Nephron progenitor cell (in vitro differentiated cells): Measurements from ENCODE around the gene SLC25A20.
A peak's percentile ranks its signal among the peaks of the same experiment; 100 is the strongest.
"Not testable (repeated sequence)": the region's sequence is repeated elsewhere in the genome, so short reads cannot be mapped to it uniquely, and the experiment has no call there.

Experiments used
- DNase-seq: peaks from one replicate; pipeline ENCODE4 v3.0.0; 2021
- H3K27ac Mint-ChIP-seq: 2 replicates; pipeline ENCODE4 v1.8.0; 2021; ENCODE audit warnings: mild to moderate bottlenecking, moderate library complexity, mixed read lengths
- H3K27me3 Mint-ChIP-seq: 2 replicates; pipeline ENCODE4 v1.8.0; 2021; ENCODE audit warnings: mild to moderate bottlenecking, low read depth, mixed read lengths; ENCODE audit not compliant: poor library complexity
- H3K36me3 Mint-ChIP-seq: 2 replicates; pipeline ENCODE4 v1.8.0; 2021; ENCODE audit warnings: low read depth, mixed read lengths
- H3K4me1 Mint-ChIP-seq: 2 replicates; pipeline ENCODE4 v1.8.0; 2021; ENCODE audit warnings: mixed read lengths
- H3K4me3 Mint-ChIP-seq: 2 replicates; pipeline ENCODE4 v1.8.0; 2021; ENCODE audit warnings: mild to moderate bottlenecking, moderate library complexity, mixed read lengths
- H3K9me3 Mint-ChIP-seq: 2 replicates; pipeline ENCODE4 v1.8.0; 2021; ENCODE audit warnings: mild to moderate bottlenecking, moderate library complexity, mixed read lengths
- TF ChIP-seq, protein P1 (sequence below): fragments of 200-600 bp; sonication (generic); IDR thresholded peaks from 2 replicates; pipeline ENCODE4 v1.5.0; 2021; ENCODE audit warnings: antibody characterized with exemption

SLC25A20 gene

GRCh38 chr3:48915296-48915695 is 16.6 kb upstream of the SLC25A20 start:
- TF ChIP-seq, protein P1, sequence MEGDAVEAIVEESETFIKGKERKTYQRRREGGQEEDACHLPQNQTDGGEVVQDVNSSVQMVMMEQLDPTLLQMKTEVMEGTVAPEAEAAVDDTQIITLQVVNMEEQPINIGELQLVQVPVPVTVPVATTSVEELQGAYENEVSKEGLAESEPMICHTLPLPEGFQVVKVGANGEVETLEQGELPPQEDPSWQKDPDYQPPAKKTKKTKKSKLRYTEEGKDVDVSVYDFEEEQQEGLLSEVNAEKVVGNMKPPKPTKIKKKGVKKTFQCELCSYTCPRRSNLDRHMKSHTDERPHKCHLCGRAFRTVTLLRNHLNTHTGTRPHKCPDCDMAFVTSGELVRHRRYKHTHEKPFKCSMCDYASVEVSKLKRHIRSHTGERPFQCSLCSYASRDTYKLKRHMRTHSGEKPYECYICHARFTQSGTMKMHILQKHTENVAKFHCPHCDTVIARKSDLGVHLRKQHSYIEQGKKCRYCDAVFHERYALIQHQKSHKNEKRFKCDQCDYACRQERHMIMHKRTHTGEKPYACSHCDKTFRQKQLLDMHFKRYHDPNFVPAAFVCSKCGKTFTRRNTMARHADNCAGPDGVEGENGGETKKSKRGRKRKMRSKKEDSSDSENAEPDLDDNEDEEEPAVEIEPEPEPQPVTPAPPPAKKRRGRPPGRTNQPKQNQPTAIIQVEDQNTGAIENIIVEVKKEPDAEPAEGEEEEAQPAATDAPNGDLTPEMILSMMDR, result no peak
- Mint-ChIP-seq H3K36me3 (no peaks in the 10 kb centered on the region), H3K9me3 (no peaks in the 10 kb centered on the region), H3K4me1 (peaks cover 20% of the 10 kb centered on the region), H3K27me3 (peaks cover 4% of the 10 kb centered on the region), H3K4me3 (no peak overlapping the region), H3K27ac (peak overlapping the region; percentile 38)
- DNase-seq, result no peak

GRCh38 chr3:48907026-48907425 is 8.3 kb upstream of the SLC25A20 start:
- H3K4me3 Mint-ChIP-seq, DNase-seq, H3K4me1 Mint-ChIP-seq, H3K36me3 Mint-ChIP-seq, H3K27ac Mint-ChIP-seq, H3K27me3 Mint-ChIP-seq, H3K9me3 Mint-ChIP-seq: not testable (repeated sequence)

DNA sequence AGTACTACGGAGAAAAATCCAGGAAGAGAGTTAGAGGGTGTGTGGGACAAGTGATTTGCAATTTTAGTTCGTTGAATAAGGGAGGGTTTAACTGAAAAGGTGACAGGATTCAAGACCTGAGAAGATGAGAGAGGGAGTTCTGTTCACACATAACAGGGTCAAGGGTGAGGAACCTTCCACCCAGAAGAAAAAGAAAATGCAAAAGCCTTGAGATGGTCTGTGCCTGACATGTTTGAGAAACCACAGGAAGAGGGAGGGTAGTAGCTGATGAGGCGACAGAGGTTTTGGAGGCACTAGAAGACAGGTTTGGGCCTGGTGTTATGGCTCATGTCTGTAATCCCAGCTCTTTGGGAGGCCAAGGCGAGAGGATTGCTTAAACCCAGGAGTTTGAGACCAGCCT is 591 bp upstream of the SLC25A20 start:
- peak overlapping the region; percentile 91 for H3K4me3 Mint-ChIP-seq
- H3K4me1 Mint-ChIP-seq, result peaks cover 38% of the 10 kb centered on the region

DNA sequence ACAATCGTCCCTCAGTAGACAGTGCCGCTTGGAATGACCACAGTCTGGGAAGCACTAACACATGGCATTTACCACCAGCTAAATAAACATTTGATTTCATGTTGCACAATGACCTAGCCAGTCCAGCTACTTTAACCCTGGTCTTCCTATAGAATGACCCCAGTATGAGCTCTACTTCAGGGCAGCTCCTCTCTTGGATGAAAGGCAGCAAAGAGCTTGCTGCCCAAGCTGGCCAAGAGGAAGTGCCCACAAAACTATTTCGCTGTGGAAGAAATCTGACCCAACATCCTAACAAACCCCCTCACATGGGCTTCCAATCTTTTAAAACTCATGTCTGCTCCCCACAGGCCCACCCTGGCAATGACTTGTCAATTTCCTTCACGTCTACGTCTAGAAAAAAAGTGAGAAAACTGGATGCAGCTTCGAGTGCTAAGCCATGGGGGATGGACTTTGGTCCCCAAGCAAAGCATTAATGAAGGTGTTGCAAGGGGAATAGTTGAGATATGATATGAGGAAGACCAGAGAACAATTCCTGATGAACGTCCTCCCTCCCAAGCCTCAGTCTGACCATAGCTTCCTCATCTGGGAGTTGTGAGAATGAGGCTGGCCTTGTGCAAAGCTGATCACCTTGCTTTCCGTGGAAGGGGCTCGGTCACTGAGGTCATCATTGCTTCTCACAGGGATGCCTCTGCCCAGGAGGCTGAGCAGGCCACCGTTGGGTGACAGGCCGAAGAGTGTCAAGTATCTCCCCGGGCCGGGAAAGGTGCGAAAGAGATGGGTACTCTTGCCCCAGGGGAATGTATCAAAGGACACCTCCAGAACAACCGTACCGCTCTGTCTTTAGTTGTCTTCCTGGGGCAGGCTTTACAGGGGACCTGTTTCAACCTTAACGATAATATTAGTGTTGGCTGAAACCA is 964 bp downstream of the SLC25A20 start:
- Mint-ChIP-seq H3K4me3 (peak overlapping the region; percentile 91), H3K36me3 (no peaks in the 10 kb centered on the region), H3K27me3 (no peaks in the 10 kb centered on the region), H3K27ac (no peak overlapping the region), H3K9me3 (no peaks in the 10 kb centered on the region), H3K4me1 (peaks cover 33% of the 10 kb centered on the region)
- no peak for DNase-seq
- TF ChIP-seq, protein P1, result no peak

More for the DNA sequence above, 591 bp upstream of the SLC25A20 start:
- TF ChIP-seq, protein P1, result no peak
- Mint-ChIP-seq H3K27me3 (no peaks in the 10 kb centered on the region), H3K36me3 (no peaks in the 10 kb centered on the region), H3K27ac (peak overlapping the region; percentile 23), H3K9me3 (no peaks in the 10 kb centered on the region)
- no peak for DNase-seq

- Mint-ChIP-seq H3K9me3 (no peaks in the 10 kb centered on the region), H3K27me3 (no peaks in the 10 kb centered on the region), H3K27ac (no peak overlapping the region), H3K36me3 (no peaks in the 10 kb centered on the region), H3K4me3 (no peak overlapping the region), H3K4me1 (peaks cover 33% of the 10 kb centered on the region)
- no peak for DNase-seq
- TF ChIP-seq, protein P1, result no peak
Measured at GRCh38 chr3:48896936-48897335, 1.7 kb downstream of the SLC25A20 start.

GRCh38 chr3:48894516-48894915 is 4.2 kb downstream of the SLC25A20 start:
- DNase-seq, result no peak
- Mint-ChIP-seq H3K4me1 (peaks cover 49% of the 10 kb centered on the region), H3K27me3 (no peaks in the 10 kb centered on the region), H3K36me3 (peaks cover 5% of the 10 kb centered on the region), H3K4me3 (no peak overlapping the region), H3K27ac (no peak overlapping the region), H3K9me3 (no peaks in the 10 kb centered on the region)
- TF ChIP-seq, protein P1, result no peak
